K562 (cell line): ENCODE data around the gene C1QTNF8. TPM values are rescaled to one million over a fixed set of nuclear protein-coding genes. Genes with fewer than 3 reads are reported as not detected.

ENCODE experiments used
- ATAC-seq: fragments of 200-7000 bp; cut with Tn5 transposase; 3 replicates; pipeline ENCODE4 v1.9.1; 2020; ENCODE audit warnings: moderate library complexity
- BruUV-seq: library from RNA; stranded (reverse); fragments of 400-500 nt; replicated peaks from 2 replicates; lab custom pipeline; 2021; lab: Mats Ljungman, UMichigan
- CTCF ChIA-PET: fragments of 300-600 bp; formaldehyde crosslinking; extraction: SDS; loops from one replicate; lab custom pipeline; 2021; ENCODE audit warnings: low intra/inter-chr PET ratio; lab: Yijun Ruan, JAX
- POLR2A ChIA-PET: fragments of 300-600, 350-650 bp; sonication (Branson Sonifier 250); formaldehyde crosslinking; extraction: SDS; loops from one replicate; lab custom pipeline; 2021; ENCODE audit warnings: antibody characterized with exemption, inconsistent platforms; lab: Yijun Ruan, JAX
- DNase-seq, 4 experiments: peaks; one replicate each; pipeline versions ENCODE4 v3.0.0 to v3.0.0-alpha.2; 2011 to 2018; ENCODE audit warnings: low spot score in 3 of 4, mixed read lengths in 3 of 4; ENCODE audit errors: extremely low read depth in 1 of 4
- FAIRE-seq: peaks from 2 replicates; lab custom pipeline; 2011; peaks lifted over from hg19 to GRCh38; lab: Jason Lieb, UNC
- H2AFZ ChIP-seq: 2 replicates; pipeline ENCODE4 v1.6.0; 2011; ENCODE audit warnings: low read depth, low read length, control low read depth, inconsistent platforms
- H3K27ac ChIP-seq: fragments of 200-600 bp; 3 replicates; pipeline ENCODE4 v1.8.0; 2011; ENCODE audit warnings: low read depth, mild to moderate bottlenecking, control low read depth, inconsistent platforms, low read length, moderate library complexity, mixed read lengths; ENCODE audit errors: extremely low read depth
- H3K27me3 ChIP-seq, 2 experiments: fragments of 300-600 bp in 1 of 2; 2 replicates in 1 of 2; 3 replicates in 1 of 2; pipeline versions ENCODE4 v1.6.0 to v1.8.0; 2011; ENCODE audit warnings: inconsistent platforms in 2 of 2, low read length in 2 of 2, mild to moderate bottlenecking in 1 of 2, mixed read lengths in 1 of 2, moderate library complexity in 1 of 2; ENCODE audit not compliant: control insufficient read depth in 2 of 2, insufficient read depth in 2 of 2
- H3K36me3 ChIP-seq: fragments of 300-600 bp; 3 replicates; pipeline ENCODE4 v1.8.0; 2011; ENCODE audit warnings: mild to moderate bottlenecking, low read length, inconsistent platforms; ENCODE audit not compliant: control insufficient read depth, insufficient read depth
- H3K4me1 ChIP-seq, 2 experiments: fragments of 200-600 bp in 1 of 2; replicated peaks in 1 of 2; 2 replicates in 1 of 2; 3 replicates in 1 of 2; pipeline versions ENCODE4 v1.5.1 to v1.8.0; 2011; ENCODE audit warnings: inconsistent platforms in 2 of 2, low read length in 2 of 2, mild to moderate bottlenecking in 1 of 2, mixed read lengths in 1 of 2, moderate library complexity in 1 of 2; ENCODE audit not compliant: control insufficient read depth in 2 of 2, insufficient read depth in 2 of 2
- H3K4me2 ChIP-seq: 2 replicates; pipeline ENCODE4 v1.6.1; 2011; ENCODE audit warnings: low read length, control low read depth, inconsistent platforms, mixed read lengths; ENCODE audit not compliant: insufficient read depth
- H3K4me3 ChIP-seq: fragments of 200-600 bp; sonication (generic), shearing (Covaris generic); 2 replicates; pipeline ENCODE4 v1.5.1; 2016; ENCODE audit warnings: control low read depth, inconsistent platforms
- H3K79me2 ChIP-seq: fragments of 200-600 bp; 3 replicates; pipeline ENCODE4 v1.8.0; 2011; ENCODE audit warnings: low read length, inconsistent platforms; ENCODE audit not compliant: control insufficient read depth, insufficient read depth
- H3K9ac ChIP-seq, 2 experiments: 2 replicates each; pipeline versions ENCODE4 v1.6.0 to v1.6.1; 2011; ENCODE audit warnings: low read depth in 2 of 2, low read length in 2 of 2, control low read depth in 1 of 2, inconsistent platforms in 1 of 2, mild to moderate bottlenecking in 1 of 2, mixed read lengths in 1 of 2; ENCODE audit not compliant: insufficient read depth in 1 of 2
- H3K9me1 ChIP-seq: one replicate; pipeline ENCODE4 v1.6.0; 2011; ENCODE audit warnings: inconsistent platforms, mild to moderate bottlenecking, low read length, moderate library complexity; ENCODE audit not compliant: control insufficient read depth, insufficient read depth
- H3K9me3 ChIP-seq: replicated peaks from 2 replicates; pipeline ENCODE4 v1.5.1; 2011; ENCODE audit warnings: low read depth, low read length, inconsistent platforms; ENCODE audit not compliant: control insufficient read depth, insufficient read depth
- H4K20me1 ChIP-seq: replicated peaks from 2 replicates; pipeline ENCODE4 v1.6.1; 2011; ENCODE audit warnings: low read length, inconsistent platforms, mixed read lengths; ENCODE audit not compliant: control insufficient read depth, insufficient read depth
- ELK1 ChIP-seq: sonication (generic); formaldehyde crosslinking; IDR thresholded peaks from 2 replicates; pipeline ENCODE4 v1.8.1; 2022; ENCODE audit warnings: missing genetic modification reagents
- MLLT1 ChIP-seq, 2 experiments: fragments of 450-650 bp; IDR thresholded peaks; 2 replicates each; pipeline ENCODE4 v1.6.1; 2016
- RCOR1 ChIP-seq, 2 experiments: IDR thresholded peaks; 2 replicates each; pipeline ENCODE4 v1.6.1; 2012; ENCODE audit warnings: low read depth in 2 of 2, low read length in 2 of 2, borderline replicate concordance in 1 of 2, improper control_type of control experiment in 1 of 2
- SNAPC5 ChIP-seq: fragments of 250-450 bp; sonication (Bioruptor Pico); IDR thresholded peaks from 2 replicates; pipeline ENCODE4 v1.8.0; 2021; ENCODE audit warnings: moderate library complexity, mild to moderate bottlenecking, inconsistent platforms
- ZBTB1 ChIP-seq: sonication (generic); formaldehyde crosslinking; IDR thresholded peaks from 2 replicates; pipeline ENCODE4 v1.8.1; 2023; ENCODE audit warnings: missing genetic modification reagents, low read depth, mild to moderate bottlenecking, borderline replicate concordance
- ZFPM2 ChIP-seq: fragments of 250-450 bp; sonication (Bioruptor Pico); IDR thresholded peaks from 2 replicates; pipeline ENCODE4 v1.5.1; 2022; ENCODE audit warnings: mild to moderate bottlenecking
- ZNF263 ChIP-seq: sonication (generic); formaldehyde crosslinking; IDR thresholded peaks from 2 replicates; pipeline ENCODE4 v1.8.0; 2022; ENCODE audit warnings: mild to moderate bottlenecking, missing genetic modification reagents, borderline replicate concordance
- WGBS: fragments of 100-300 bp; shearing (Covaris generic); methylation state at CpG from one replicate; pipeline ENCODE4 v1.1.6; 2016; ENCODE audit warnings: low coverage, mixed read lengths; ENCODE audit not compliant: insufficient coverage; ENCODE audit errors: missing lambda C conversion rate; 5-methylcytosine and 5-hydroxymethylcytosine counted together
- in situ Hi-C: fragments of 300-500 bp; cut with MboI; formaldehyde crosslinking; loops from 4 replicates; pipeline ENCODE4 v1.15.0; 2018; ENCODE audit warnings: inconsistent platforms, mixed read lengths
- intact Hi-C: fragments of 100-400 bp; cut with micrococcal nuclease; formaldehyde crosslinking; loops from 2 replicates; pipeline ENCODE4 v1.14.2; 2022
- polyA plus RNA-seq, 8 experiments: library from polyadenylated mRNA; depleted of rRNA in 4 of 8; stranded (reverse) in 5 of 8; unstranded in 3 of 8; fragments of >200 nt; fragmentation: Nextera tagmentation in 2 of 8; fragmentation: Illumina TruSeq in 1 of 8; extraction: Ambion mirVana in 2 of 8; extraction: Trizol in 1 of 8; gene quantifications; 2 replicates each; pipeline versions ENCODE4 v1.2.1 to v1.2.3, GENCODE V29; 2011 to 2014; ENCODE audit warnings: inconsistent platforms in 1 of 8, missing spikeins in 1 of 8
- total RNA-seq, 7 experiments: library from RNA; depleted of rRNA in 6 of 7; stranded (reverse); fragments of >200 nt in 6 of 7; fragmentation: Illumina TruSeq in 2 of 7; extraction: Trizol in 2 of 7; gene quantifications; 2 replicates each; pipeline versions ENCODE4 v1.2.1 to v1.2.3, GENCODE V29; 2011 to 2021; ENCODE audit warnings: low replicate concordance in 1 of 7
- TF ChIP-seq, protein P1 (sequence below): sonication (generic); formaldehyde crosslinking; IDR thresholded peaks from 2 replicates; pipeline ENCODE4 v1.8.0; 2022; ENCODE audit warnings: mild to moderate bottlenecking, missing genetic modification reagents
- TF ChIP-seq, protein P2 (sequence below), 3 experiments: IDR thresholded peaks in 2 of 3; conservative IDR thresholded peaks in 1 of 3; 2 replicates each; pipeline ENCODE4 v1.5.1; 2011 to 2012; ENCODE audit warnings: low read length in 3 of 3, mild to moderate bottlenecking in 3 of 3, control low read depth in 2 of 3, improper control_type of control experiment in 1 of 3, inconsistent platforms in 1 of 3, low read depth in 1 of 3, mixed read lengths in 1 of 3, moderate library complexity in 1 of 3; ENCODE audit not compliant: insufficient read depth in 2 of 3
- TF ChIP-seq, protein P3 (sequence below): fragments of 450-650 bp; formaldehyde crosslinking; IDR thresholded peaks from 2 replicates; pipeline ENCODE4 v1.4.0; 2020; ENCODE audit warnings: mild to moderate bottlenecking, mixed read lengths

The C1QTNF8 gene
- total and polyA plus RNA-seq, 9 of the 15 experiments (the other 6 are each of a cell fraction or from before 2014, with no cell fraction given): not detected

DNA sequence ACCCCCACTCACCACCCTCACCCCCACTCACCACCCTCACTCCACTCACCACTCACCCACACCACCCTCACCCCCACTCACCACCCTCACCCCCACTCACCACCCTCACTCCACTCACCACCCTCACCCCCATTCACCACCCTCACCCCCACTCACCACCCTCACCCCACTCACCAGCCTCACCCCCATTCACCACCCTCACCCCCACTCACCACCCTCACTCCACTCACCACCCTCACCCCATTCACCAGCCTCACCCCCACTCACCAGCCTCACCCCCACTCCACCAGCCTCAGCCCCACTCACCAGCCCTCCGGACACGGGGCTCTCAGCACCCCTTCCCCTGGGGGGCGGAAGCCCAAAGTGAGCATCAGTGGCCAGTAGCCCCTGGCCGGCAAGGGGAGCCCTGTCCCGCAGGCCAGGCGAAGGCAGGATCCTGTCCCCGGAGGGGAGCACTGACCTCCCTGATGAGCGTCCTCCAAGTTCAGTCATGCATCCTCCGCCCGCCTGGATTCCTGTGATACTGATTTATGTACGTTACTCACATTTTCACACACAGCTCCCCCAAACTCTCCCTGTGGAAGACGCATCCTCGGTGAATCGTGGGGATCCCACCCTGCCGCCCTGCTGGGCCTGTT lies 18.0 kb upstream of the C1QTNF8 start:
- Histone ChIP-seq H3K9ac (no peak overlapping the region), H4K20me1 (peaks cover 20% of the 10 kb centered on the region), H3K4me1 (peaks cover 0 to 56% of the 10 kb centered on the region in 2 experiments; a peak in 2 of 5 replicates), H2AFZ (no peak overlapping the region), H3K4me2 (no peak overlapping the region), H3K9me1 (no peaks in the 10 kb centered on the region), H3K36me3 (no peaks in the 10 kb centered on the region), H3K9me3 (no peaks in the 10 kb centered on the region), H3K27ac (no peak overlapping the region), H3K79me2 (no peaks in the 10 kb centered on the region), H3K4me3 (no peak overlapping the region), H3K27me3 (peaks cover 27 to 59% of the 10 kb centered on the region in 2 experiments; a peak in 4 of 5 replicates)
- FAIRE-seq (no peak), DNase-seq (peak in 1 of 4 experiments; percentile 18), ATAC-seq (peak; percentile 33; the same call in 1 of the 3 replicates)
- in situ Hi-C loops: loop anchor here (5.0 kb wide), 1 partner anchor 83 kb away; no protein-coding TSS in a partner anchor
- ChIA-PET POLR2A (interaction anchor here (0.7 kb wide), 1 partner anchor 36 kb away, joined by 3 read pairs; no protein-coding TSS in a partner anchor), CTCF (no interaction called here)
- no TSS peak for BruUV-seq
- WGBS: 5% methylated on average over 14 of the region's 15 CpGs
- intact Hi-C loops: no loop called here
- TF ChIP-seq ZFPM2 (no peak), SNAPC5 (CRISPR knock-in tag) (no peak), ZNF263 (CRISPR knock-in tag) (peak; percentile 97), ZBTB1 (CRISPR knock-in tag) (no peak), MLLT1 (IDR thresholded peaks at IDR 0.05) (no peak), RCOR1 (IDR thresholded peaks at IDR 0.05; ENCODE audit: borderline replicate concordance in 1 of 2, low read depth in 2 of 2, low read length in 2 of 2) (no peak), ELK1 (CRISPR knock-in tag) (no peak)
- TF ChIP-seq, protein P1, sequence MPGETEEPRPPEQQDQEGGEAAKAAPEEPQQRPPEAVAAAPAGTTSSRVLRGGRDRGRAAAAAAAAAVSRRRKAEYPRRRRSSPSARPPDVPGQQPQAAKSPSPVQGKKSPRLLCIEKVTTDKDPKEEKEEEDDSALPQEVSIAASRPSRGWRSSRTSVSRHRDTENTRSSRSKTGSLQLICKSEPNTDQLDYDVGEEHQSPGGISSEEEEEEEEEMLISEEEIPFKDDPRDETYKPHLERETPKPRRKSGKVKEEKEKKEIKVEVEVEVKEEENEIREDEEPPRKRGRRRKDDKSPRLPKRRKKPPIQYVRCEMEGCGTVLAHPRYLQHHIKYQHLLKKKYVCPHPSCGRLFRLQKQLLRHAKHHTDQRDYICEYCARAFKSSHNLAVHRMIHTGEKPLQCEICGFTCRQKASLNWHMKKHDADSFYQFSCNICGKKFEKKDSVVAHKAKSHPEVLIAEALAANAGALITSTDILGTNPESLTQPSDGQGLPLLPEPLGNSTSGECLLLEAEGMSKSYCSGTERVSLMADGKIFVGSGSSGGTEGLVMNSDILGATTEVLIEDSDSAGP (CRISPR knock-in tag): no peak
- TF ChIP-seq, protein P2, sequence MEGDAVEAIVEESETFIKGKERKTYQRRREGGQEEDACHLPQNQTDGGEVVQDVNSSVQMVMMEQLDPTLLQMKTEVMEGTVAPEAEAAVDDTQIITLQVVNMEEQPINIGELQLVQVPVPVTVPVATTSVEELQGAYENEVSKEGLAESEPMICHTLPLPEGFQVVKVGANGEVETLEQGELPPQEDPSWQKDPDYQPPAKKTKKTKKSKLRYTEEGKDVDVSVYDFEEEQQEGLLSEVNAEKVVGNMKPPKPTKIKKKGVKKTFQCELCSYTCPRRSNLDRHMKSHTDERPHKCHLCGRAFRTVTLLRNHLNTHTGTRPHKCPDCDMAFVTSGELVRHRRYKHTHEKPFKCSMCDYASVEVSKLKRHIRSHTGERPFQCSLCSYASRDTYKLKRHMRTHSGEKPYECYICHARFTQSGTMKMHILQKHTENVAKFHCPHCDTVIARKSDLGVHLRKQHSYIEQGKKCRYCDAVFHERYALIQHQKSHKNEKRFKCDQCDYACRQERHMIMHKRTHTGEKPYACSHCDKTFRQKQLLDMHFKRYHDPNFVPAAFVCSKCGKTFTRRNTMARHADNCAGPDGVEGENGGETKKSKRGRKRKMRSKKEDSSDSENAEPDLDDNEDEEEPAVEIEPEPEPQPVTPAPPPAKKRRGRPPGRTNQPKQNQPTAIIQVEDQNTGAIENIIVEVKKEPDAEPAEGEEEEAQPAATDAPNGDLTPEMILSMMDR (IDR thresholded peaks at IDR 0.05 in 2 of 3, conservative IDR thresholded peaks at IDR 0.05 in 1 of 3; ENCODE audit: insufficient read depth in 2 of 3, low read depth in 1 of 3, low read length in 3 of 3): 0 out of 6 replicates have a peak, but pooled peaks of 1 of the 3 experiments have one; percentile 8
- TF ChIP-seq, protein P3, sequence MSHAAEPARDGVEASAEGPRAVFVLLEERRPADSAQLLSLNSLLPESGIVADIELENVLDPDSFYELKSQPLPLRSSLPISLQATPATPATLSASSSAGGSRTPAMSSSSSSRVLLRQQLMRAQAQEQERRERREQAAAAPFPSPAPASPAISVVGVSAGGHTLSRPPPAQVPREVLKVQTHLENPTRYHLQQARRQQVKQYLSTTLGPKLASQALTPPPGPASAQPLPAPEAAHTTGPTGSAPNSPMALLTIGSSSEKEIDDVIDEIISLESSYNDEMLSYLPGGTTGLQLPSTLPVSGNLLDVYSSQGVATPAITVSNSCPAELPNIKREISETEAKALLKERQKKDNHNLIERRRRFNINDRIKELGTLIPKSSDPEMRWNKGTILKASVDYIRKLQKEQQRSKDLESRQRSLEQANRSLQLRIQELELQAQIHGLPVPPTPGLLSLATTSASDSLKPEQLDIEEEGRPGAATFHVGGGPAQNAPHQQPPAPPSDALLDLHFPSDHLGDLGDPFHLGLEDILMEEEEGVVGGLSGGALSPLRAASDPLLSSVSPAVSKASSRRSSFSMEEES (CRISPR knock-in tag): no peak
